ENCODE results near the gene DEPDC7. TPM values are rescaled to one million over a fixed set of nuclear protein-coding genes. Genes with fewer than 3 reads are reported as not detected.

DEPDC7 gene
- total RNA-seq, 2 experiments from 2014 or later, result 0.86 to 0.90 TPM

DNA sequence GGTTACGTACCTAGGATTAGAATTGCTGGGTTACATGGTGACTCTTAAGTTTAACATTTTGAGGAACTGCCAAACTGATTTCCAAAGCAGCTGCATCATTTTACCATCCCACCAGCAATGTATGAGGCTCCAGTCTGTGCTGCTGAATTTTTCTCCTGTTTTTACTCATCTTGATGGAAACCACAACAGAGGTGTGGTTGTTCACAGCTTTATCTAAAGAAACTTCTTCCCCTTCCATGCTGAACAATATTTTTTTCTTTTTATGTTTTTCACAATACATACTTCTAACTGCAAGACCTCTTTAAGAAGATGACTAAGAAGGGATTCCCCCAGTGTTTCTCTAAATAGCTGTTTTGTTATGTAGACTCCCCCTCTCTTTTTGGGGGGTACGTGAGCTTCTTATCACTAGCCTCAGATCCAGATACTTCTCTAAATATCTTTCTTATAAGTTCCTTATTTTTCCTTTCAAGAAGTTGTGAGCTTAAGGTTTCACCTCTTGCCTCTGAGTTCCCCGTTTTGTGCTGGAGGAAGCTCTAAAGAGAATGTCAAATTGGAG lies 47.7 kb downstream of the DEPDC7 start:
- Mint-ChIP-seq H3K27me3 (no peaks in the 10 kb centered on the region), H3K9me3 (no peaks in the 10 kb centered on the region), H3K36me3 (peaks cover 29% of the 10 kb centered on the region), H3K27ac (no peak overlapping the region), H3K4me1 (ENCODE audit: low read depth) (peaks cover 31% of the 10 kb centered on the region), H3K4me3 (no peak overlapping the region)
- ChIA-PET CTCF (interaction anchor here (0.9 to 9.4 kb wide), 8 partner anchors 9 to 254 kb away, joined by 3 to 263 read pairs (median 12); partner anchors contain the start of gene TCP11L1), POLR2A (interaction anchor here (0.7 to 4.0 kb wide), 5 partner anchors 12 to 51 kb away, joined by 3 to 18 read pairs (median 3); partner anchors contain the start of gene TCP11L1)
- intact Hi-C loops (cut with micrococcal nuclease), result loop anchor here (1.0 to 5.0 kb wide), 4 partner anchors 23 to 241 kb away; partner anchors contain the start of gene QSER1
- DNase-seq, result peak; percentile 22

DNA sequence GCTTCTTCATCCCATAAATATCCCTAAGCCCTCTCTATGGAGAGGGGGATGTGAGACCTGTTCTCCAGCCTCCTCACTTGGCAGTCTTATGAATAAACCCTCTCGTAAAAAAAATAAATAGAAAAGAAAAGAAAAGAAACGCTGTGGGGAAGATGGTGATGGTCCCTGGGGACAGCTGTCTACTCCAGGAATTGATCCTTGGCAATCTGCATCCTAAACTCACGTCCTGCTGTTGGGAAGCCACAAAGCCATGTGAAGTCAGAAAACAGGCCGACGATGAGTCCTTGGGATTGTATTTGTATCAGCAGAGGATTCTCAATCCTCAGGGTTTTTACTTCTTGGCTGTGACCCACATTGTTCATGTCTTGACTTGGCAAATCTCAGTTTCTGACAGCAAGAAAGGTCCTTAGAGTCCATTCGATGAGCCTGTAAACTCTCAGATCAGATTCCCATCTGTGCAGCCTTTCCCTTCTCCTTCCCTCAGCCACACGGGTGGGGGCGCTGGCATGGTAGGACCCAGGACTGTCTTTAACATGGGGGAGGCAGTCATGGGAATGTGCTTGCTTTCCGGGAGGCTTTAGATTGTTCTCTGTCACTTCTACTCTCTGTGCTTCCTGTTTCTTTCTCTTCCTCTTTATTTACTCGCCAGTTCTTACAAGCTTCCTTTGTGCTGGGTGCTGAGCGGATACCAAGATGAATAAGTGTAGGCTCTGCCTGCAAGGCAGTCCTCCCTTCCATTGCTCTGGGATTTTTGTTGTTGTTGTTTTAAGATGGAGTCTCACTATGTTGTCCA lies 48.6 kb downstream of the DEPDC7 start:
- DNase-seq, result no peak
- ChIA-PET POLR2A (interaction anchor here (0.6 to 4.0 kb wide), 5 partner anchors 21 to 195 kb away, joined by 3 to 18 read pairs (median 3); partner anchors contain the start of gene TCP11L1), CTCF (interaction anchor here (0.6 to 9.4 kb wide), 16 partner anchors 9 to 761 kb away, joined by 3 to 263 read pairs (median 8); partner anchors contain the start of genes DEPDC7 and TCP11L1)
- Mint-ChIP-seq H3K36me3 (peaks cover 25% of the 10 kb centered on the region), H3K4me3 (no peak overlapping the region), H3K27ac (no peak overlapping the region), H3K4me1 (ENCODE audit: low read depth) (peaks cover 31% of the 10 kb centered on the region), H3K9me3 (no peaks in the 10 kb centered on the region), H3K27me3 (no peaks in the 10 kb centered on the region)
- intact Hi-C loops (cut with micrococcal nuclease), result loop anchor here (5.0 kb wide), 1 partner anchor 242 kb away; no protein-coding TSS in a partner anchor

DNA sequence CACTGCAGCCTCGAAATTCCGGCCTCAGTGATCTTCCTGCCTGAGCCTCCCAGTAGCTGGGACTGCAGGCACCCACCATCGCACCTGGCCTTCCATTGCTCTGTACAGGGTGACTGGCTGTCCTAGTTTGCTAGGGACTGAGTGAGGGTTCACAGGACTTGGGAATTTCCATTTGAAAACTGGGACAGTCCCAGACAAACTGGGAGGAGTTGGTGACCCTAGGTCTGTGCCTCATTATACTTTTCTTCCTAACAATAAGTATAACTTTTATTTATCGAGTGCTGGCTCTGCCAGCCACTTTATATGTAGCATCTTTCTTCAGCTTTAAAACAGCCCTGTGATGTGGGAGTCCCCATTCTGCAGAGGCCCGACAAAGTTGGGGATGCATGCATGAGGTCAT lies 49.2 kb downstream of the DEPDC7 start:
- H3K27me3 Mint-ChIP-seq, result no peaks in the 10 kb centered on the region
- no peaks in the 10 kb centered on the region for H3K9me3 Mint-ChIP-seq
- H3K27ac Mint-ChIP-seq, result no peak overlapping the region
- H3K36me3 Mint-ChIP-seq, result peaks cover 18% of the 10 kb centered on the region
- POLR2A ChIA-PET, result interaction anchor here (0.6 to 1.3 kb wide), 3 partner anchors 21 to 195 kb away, joined by 3 read pairs; no protein-coding TSS in a partner anchor
- CTCF ChIA-PET, result interaction anchor here (0.6 to 9.4 kb wide), 34 partner anchors 9 to 760 kb away, joined by 3 to 263 read pairs (median 5); partner anchors contain the start of genes DEPDC7, QSER1 and TCP11L1
- no peak overlapping the region for H3K4me3 Mint-ChIP-seq
- no peak for DNase-seq
- intact Hi-C loops (cut with micrococcal nuclease), result loop anchor here (1.0 to 5.0 kb wide), 4 partner anchors 105 to 262 kb away; no protein-coding TSS in a partner anchor
- H3K4me1 Mint-ChIP-seq (ENCODE audit: low read depth), result peaks cover 31% of the 10 kb centered on the region

DNA sequence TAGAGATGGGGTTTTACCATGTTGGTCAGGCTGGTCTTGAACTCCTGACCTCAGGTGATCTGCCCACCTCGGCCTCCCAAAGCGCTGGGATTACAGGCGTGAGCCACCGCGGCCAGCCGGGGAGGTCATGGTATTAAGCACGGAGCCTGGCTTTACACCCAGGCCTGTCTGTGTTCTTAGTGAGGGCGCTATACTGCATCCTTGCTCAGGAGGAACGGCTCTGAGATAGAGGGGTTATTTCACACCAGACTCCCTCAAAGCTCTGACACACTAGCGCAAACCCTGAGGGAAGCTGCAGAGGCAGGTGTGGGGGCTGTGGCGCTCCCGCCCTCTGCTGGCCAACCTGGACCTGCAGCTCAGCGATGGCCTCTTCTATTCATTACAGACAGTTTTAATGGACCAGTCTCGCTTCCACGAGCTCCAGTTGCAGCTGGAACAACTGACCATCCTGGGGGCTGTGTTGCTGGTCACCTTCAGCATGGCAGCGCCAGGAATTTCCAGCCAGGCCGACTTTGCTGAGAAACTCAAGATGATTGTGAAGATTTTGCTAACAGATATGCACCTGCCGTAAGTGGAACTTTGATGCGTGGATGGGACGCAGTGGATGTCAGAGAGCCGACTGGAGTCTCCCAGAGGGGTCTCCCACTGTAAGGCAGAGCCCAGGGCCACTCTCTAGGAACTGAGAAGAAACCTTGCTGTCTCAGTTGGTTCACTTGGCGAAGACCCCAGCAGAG lies 49.9 kb downstream of the DEPDC7 start:
- Mint-ChIP-seq H3K27me3 (no peaks in the 10 kb centered on the region), H3K9me3 (no peaks in the 10 kb centered on the region), H3K4me1 (ENCODE audit: low read depth) (peaks cover 31% of the 10 kb centered on the region), H3K4me3 (no peak overlapping the region), H3K36me3 (peaks cover 13% of the 10 kb centered on the region), H3K27ac (no peak overlapping the region)
- intact Hi-C loops (cut with micrococcal nuclease), result loop anchor here (1.0 to 5.0 kb wide), 3 partner anchors 105 to 262 kb away; no protein-coding TSS in a partner anchor
- ChIA-PET POLR2A (interaction anchor here (0.7 to 1.3 kb wide), 3 partner anchors 22 to 106 kb away, joined by 3 read pairs; no protein-coding TSS in a partner anchor), CTCF (interaction anchor here (0.6 to 9.4 kb wide), 51 partner anchors 8 to 360 kb away, joined by 3 to 263 read pairs (median 4); partner anchors contain the start of genes DEPDC7, QSER1 and TCP11L1)
- DNase-seq, result peak; percentile 82

DNA sequence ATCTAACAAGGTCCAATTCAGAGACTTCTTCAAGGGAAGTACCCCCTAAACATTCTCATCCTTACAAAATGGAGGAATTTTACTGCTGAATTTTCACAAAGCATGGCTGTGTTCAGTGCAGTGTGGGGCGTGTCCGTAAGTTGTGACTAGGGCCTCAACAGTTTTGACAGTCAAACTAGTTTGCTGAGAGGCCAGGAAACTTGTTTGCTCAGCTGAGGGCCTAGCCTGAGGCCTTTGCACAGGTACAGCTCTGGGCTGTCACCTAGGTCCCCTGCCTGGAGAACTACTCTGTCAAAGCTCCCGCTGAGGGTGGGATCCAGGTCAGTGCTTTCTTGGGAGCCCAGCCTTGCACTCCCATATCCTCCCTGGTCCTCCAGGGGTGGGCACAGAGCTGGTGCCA lies 51.6 kb downstream of the DEPDC7 start:
- Mint-ChIP-seq H3K36me3 (peaks cover 11% of the 10 kb centered on the region), H3K4me1 (ENCODE audit: low read depth) (peaks cover 25% of the 10 kb centered on the region), H3K4me3 (no peak overlapping the region), H3K9me3 (no peaks in the 10 kb centered on the region), H3K27me3 (no peaks in the 10 kb centered on the region), H3K27ac (no peak overlapping the region)
- ChIA-PET POLR2A (no interaction called here), CTCF (interaction anchor here (0.6 to 9.4 kb wide), 3 partner anchors 23 to 555 kb away, joined by 3 to 263 read pairs (median 3); no protein-coding TSS in a partner anchor)
- no peak for DNase-seq
- intact Hi-C loops (cut with micrococcal nuclease), result loop anchor here (5.0 kb wide), 1 partner anchor 260 kb away; no protein-coding TSS in a partner anchor

DNA sequence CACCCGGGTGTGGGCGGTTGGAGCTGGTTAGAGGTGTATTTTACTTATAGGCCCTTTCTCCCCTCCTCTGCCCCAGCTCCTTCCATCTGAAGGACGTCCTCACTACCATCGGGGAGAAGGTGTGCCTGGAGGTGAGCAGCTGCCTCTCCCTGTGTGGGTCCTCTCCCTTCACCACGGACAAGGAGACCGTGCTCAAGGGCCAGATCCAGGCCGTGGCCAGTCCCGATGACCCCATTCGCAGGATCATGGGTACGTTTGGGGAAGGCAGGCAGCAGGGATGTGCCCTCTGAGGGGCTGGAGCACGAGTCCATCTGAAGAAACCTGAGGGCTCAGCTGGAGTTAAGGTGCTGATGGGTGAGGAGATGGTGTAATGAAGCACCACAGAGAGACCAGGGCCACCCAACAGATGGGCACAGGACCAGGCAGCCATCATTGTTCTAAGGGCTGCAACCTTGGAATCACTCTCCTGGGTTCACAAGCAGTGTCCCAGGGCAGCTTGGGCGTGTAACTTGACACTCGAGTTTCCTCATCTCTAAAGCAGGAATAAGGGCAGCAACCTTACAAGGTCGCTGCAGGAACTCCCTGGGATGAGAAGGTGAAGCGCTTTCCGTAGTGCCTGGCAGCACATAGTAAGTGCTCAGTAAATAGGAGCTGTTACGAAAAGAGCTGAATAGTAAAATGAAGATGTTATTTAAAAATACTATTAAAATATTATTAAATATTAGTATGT lies 53.1 kb downstream of the DEPDC7 start:
- Mint-ChIP-seq H3K27ac (no peak overlapping the region), H3K36me3 (peaks cover 14% of the 10 kb centered on the region), H3K4me3 (no peak overlapping the region), H3K9me3 (no peaks in the 10 kb centered on the region), H3K27me3 (no peaks in the 10 kb centered on the region), H3K4me1 (ENCODE audit: low read depth) (peaks cover 11% of the 10 kb centered on the region)
- ChIA-PET CTCF (interaction anchor here (9.4 kb wide), 1 partner anchor 106 kb away, joined by 263 read pairs; no protein-coding TSS in a partner anchor), POLR2A (interaction anchor here (0.6 kb wide), 1 partner anchor 52 kb away, joined by 3 read pairs; no protein-coding TSS in a partner anchor)
- intact Hi-C loops (cut with micrococcal nuclease), result loop anchor here (5.0 kb wide), 1 partner anchor 259 kb away; no protein-coding TSS in a partner anchor
- DNase-seq, result no peak

DNA sequence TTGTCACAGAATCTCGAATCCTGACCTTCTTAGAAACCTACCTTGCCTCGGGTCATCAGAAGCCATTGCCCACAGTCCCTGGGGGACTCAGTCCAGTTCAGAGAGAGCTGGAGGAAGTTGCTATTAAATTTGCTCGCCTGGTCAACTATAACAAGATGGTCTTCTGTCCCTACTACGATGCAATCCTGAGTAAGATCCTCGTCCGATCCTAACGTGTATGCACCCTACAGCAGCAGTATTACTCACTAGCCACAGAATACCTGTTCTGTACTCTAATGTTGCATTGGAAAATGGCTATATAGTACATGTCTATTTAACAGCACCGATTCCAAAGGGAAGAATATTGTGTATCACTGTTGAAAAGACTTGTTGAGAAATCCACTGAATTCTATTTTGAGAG lies 56.8 kb downstream of the DEPDC7 start:
- H3K27me3 Mint-ChIP-seq, result no peaks in the 10 kb centered on the region
- no peak overlapping the region for H3K27ac Mint-ChIP-seq
- H3K36me3 Mint-ChIP-seq, result peaks cover 32% of the 10 kb centered on the region
- no peaks in the 10 kb centered on the region for H3K4me1 Mint-ChIP-seq (ENCODE audit: low read depth)
- DNase-seq, result no peak
- ChIA-PET POLR2A (no interaction called here), CTCF (interaction anchor here (1.5 kb wide), 1 partner anchor 9 kb away, joined by 5 read pairs; no protein-coding TSS in a partner anchor)
- intact Hi-C loops (cut with micrococcal nuclease), result no loop called here
- no peak overlapping the region for H3K4me3 Mint-ChIP-seq
- no peaks in the 10 kb centered on the region for H3K9me3 Mint-ChIP-seq

Other genes with a start within 250 kb of the DEPDC7 start
- gene CCDC73, start 221.2 kb upstream of the DEPDC7 start, total RNA-seq, result not detected
- under 1 TPM; 0.24 to 0.43 TPM for gene PRRG4, start 186.0 kb upstream of the DEPDC7 start, total RNA-seq
- gene QSER1, start 123.1 kb upstream of the DEPDC7 start, total RNA-seq, result 10 to 100 TPM in 1 of 2 experiments, 1 to 10 TPM in 1; 8.3 to 10.9 TPM
- gene TCP11L1, start 23.7 kb downstream of the DEPDC7 start, total RNA-seq, result 10 to 100 TPM in 1 of 2 experiments, 1 to 10 TPM in 1; 10.0 to 11.4 TPM
- 10 to 100 TPM; 31.7 to 33.7 TPM for gene CSTF3, start 145.6 kb downstream of the DEPDC7 start, total RNA-seq
- 10 to 100 TPM; 35.4 TPM for gene HIPK3, start 241.5 kb downstream of the DEPDC7 start, total RNA-seq

Data from activated CD4-positive, alpha-beta memory T cell treated with anti-CD3 and anti-CD28 coated beads for 36 hours (primary cell).